Right lobe of liver (tissue), 6 donors: ENCODE measurements around the gene H1-8. TPM values are rescaled to one million over a fixed set of nuclear protein-coding genes. Genes with fewer than 3 reads are reported as not detected.
"Not testable (repeated sequence)": the region's sequence is repeated elsewhere in the genome, so short reads cannot be mapped to it uniquely, and the experiment has no call there.

Experiments
- ATAC-seq, 4 donors: fragments of 200-7000 bp; cut with Tn5 transposase; one replicate each; pipeline ENCODE4 v1.9.1; 2020; ENCODE audit warnings: mild to moderate bottlenecking in 4 of 4, moderate library complexity in 4 of 4
- DNase-seq, 3 donors: peaks; one replicate each; pipeline ENCODE4 v3.0.0-alpha.2; 2020
- H3K27ac ChIP-seq, 3 donors: fragments of 200-600 bp; one replicate each; pipeline ENCODE4 v1.8.0; 2022
- H3K27me3 ChIP-seq, 2 donors: fragments of 200-600 bp; one replicate each; pipeline ENCODE4 v1.8.0; 2022
- H3K36me3 ChIP-seq, 4 donors: fragments of 200-600 bp; sonication (generic) in 1 of 4; one replicate each; pipeline versions ENCODE4 v1.5.1 to v1.8.0; 2017 to 2022; ENCODE audit warnings: control low read depth in 1 of 4
- H3K4me1 ChIP-seq, 4 donors: fragments of 200-600 bp; sonication (generic) in 1 of 4; one replicate each; pipeline versions ENCODE4 v1.5.1 to v1.8.0; 2017 to 2022; ENCODE audit warnings: control low read depth in 1 of 4
- H3K4me3 ChIP-seq, 3 donors: fragments of 200-600 bp; one replicate each; pipeline ENCODE4 v1.8.0; 2022
- H3K9me3 ChIP-seq, 4 donors: fragments of 200-600 bp; sonication (generic) in 1 of 4; one replicate each; pipeline versions ENCODE4 v1.5.1 to v1.8.0; 2017 to 2022; ENCODE audit warnings: control low read depth in 1 of 4
- POLR2A ChIP-seq: fragments of 450-650 bp; IDR thresholded peaks from one replicate; pipeline ENCODE4 v1.6.1; 2017; ENCODE audit warnings: antibody characterized with exemption, mild to moderate bottlenecking
- WGBS: methylation state at CpG from one replicate; pipeline ENCODE4 v1.1.6; 2018; ENCODE audit warnings: low coverage, low lambda C conversion rate; ENCODE audit not compliant: insufficient coverage; ENCODE audit errors: missing lambda C conversion rate; 5-methylcytosine and 5-hydroxymethylcytosine counted together
- intact Hi-C, 2 donors: fragments of 100-400 bp; cut with DNase I; formaldehyde crosslinking; loops; one replicate each; pipeline versions ENCODE4 v1.11.2 to v1.14.1; 2022
- total RNA-seq, 6 experiments: library from RNA; depleted of rRNA in 2 of 6; stranded (reverse); fragments of >200 nt in 2 of 6; fragmentation: NEBNext Ultra II Directional in 3 of 6; extraction: Animal tissue kit (Norgen Biotek cat#: 25700) in 3 of 6; gene quantifications; one replicate each; pipeline versions ENCODE4 v1.1.0 to v1.2.4, GENCODE V29; 2016 to 2023
- TF ChIP-seq, protein P1 (sequence below), 4 donors: fragments of 200-600 bp in 3 of 4; fragments of 450-650 bp in 1 of 4; IDR thresholded peaks; one replicate each; pipeline versions ENCODE4 v1.5.1 to v1.8.0; 2016 to 2022; ENCODE audit warnings: antibody characterized with exemption in 4 of 4, mild to moderate bottlenecking in 2 of 4
- donor health status: DM: no; HTN: yes; CAD: no.
- donor health status: DM: no; HTN: no; CAD: no.
- donor health status: DM: no; HTN: no; CAD: no.
- donor health status: DM: no; HTN: yes; CAD: no.
- donor health status: DM: no; HTN: yes; CAD: no.

The H1-8 gene
- total RNA-seq, 6 experiments from 2014 or later, result not detected

DNA sequence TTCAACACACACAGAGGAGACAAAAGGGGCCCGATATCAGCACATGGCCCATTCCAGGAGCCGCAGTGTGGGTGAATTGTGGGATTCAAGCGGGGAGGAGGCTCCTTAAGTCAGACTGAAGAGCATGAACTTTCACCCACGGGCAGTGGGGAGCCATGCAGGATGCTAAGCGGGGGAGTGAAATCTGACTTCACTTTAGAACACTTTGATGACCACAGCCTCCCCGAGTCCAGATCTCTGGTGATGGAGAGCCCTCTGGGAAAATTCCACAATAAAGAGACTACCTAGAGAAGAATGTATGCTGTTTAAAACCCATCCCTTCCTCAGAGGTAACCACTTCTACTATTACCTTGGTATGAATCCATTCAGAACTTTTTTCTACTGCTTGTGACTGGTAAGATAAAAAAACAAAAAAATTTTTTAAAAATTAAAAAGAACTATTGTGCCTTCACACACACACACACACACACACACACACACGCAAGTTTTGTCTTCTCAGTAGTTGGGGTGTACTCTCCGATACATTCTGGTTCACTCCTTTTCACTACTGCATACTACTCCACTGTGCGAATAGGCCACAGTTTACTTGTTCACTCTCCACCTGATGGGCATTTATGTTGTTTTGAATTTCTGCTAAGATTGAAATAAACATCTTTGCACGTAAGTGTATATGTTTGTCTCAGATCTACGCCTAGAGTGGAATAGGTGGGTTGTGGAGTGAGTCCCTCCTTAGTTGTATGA, 2.0 kb upstream of the H1-8 start:
- Histone ChIP-seq H3K36me3 (no peaks in the 10 kb centered on the region), H3K9me3 (no peaks in the 10 kb centered on the region), H3K27me3 (no peaks in the 10 kb centered on the region), H3K4me3 (no peak overlapping the region), H3K4me1 (no peaks in the 10 kb centered on the region), H3K27ac (no peak overlapping the region)
- WGBS, result 82% methylated on average over 10 of the region's 11 CpGs
- DNase-seq (no peak), ATAC-seq (no peak)
- intact Hi-C loops, result no loop called here
- TF ChIP-seq, protein P1, sequence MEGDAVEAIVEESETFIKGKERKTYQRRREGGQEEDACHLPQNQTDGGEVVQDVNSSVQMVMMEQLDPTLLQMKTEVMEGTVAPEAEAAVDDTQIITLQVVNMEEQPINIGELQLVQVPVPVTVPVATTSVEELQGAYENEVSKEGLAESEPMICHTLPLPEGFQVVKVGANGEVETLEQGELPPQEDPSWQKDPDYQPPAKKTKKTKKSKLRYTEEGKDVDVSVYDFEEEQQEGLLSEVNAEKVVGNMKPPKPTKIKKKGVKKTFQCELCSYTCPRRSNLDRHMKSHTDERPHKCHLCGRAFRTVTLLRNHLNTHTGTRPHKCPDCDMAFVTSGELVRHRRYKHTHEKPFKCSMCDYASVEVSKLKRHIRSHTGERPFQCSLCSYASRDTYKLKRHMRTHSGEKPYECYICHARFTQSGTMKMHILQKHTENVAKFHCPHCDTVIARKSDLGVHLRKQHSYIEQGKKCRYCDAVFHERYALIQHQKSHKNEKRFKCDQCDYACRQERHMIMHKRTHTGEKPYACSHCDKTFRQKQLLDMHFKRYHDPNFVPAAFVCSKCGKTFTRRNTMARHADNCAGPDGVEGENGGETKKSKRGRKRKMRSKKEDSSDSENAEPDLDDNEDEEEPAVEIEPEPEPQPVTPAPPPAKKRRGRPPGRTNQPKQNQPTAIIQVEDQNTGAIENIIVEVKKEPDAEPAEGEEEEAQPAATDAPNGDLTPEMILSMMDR (IDR thresholded peaks at IDR 0.05), result no peak
- no peak for TF ChIP-seq POLR2A

DNA sequence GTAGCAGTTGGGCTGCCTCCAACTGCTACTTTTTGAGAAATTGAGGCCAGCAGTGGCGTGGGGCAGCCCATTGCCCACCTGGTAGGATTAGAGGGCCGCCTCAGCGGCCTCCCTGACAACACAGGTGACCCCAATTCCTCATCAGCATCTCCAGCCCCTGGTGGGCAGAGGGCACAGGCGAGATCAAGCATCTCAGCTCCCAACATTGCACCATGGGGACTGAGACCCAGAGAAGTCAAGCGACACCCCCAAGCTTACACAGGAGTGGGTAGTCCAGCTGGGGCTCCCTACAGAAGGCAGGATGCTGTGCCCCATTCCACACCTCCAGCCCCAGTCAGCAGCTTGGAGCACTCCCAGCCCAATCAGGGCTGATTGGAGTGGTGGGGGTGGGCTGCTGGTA, 228 bp upstream of the H1-8 start:
- 80% methylated on average over 1 of the region's 5 CpGs for WGBS
- Histone ChIP-seq H3K9me3 (no peaks in the 10 kb centered on the region), H3K36me3 (no peaks in the 10 kb centered on the region), H3K4me1 (no peaks in the 10 kb centered on the region), H3K27me3 (no peaks in the 10 kb centered on the region), H3K4me3 (no peak overlapping the region), H3K27ac (no peak overlapping the region)
- no peak for DNase-seq
- TF ChIP-seq POLR2A, result no peak
- TF ChIP-seq, protein P1 (IDR thresholded peaks at IDR 0.05), result no peak
- intact Hi-C loops, result no loop called here
- no peak for ATAC-seq

- Histone ChIP-seq H3K9me3 (no peaks in the 10 kb centered on the region), H3K4me1 (no peaks in the 10 kb centered on the region), H3K27ac (no peak overlapping the region), H3K4me3 (no peak overlapping the region), H3K36me3 (no peaks in the 10 kb centered on the region), H3K27me3 (no peaks in the 10 kb centered on the region)
- TF ChIP-seq, protein P1 (IDR thresholded peaks at IDR 0.05), result no peak
- no peak for TF ChIP-seq POLR2A
- whole genome bisulfite sequencing, result 79% methylated on average over 5 of the region's 9 CpGs
- intact Hi-C loops, result no loop called here
- ATAC-seq (peak; percentile 26 to 68 (median 47)), DNase-seq (no peak)
Observed at GRCh38 chr3:129543999-129544398, 1.0 kb downstream of the H1-8 start.

DNA sequence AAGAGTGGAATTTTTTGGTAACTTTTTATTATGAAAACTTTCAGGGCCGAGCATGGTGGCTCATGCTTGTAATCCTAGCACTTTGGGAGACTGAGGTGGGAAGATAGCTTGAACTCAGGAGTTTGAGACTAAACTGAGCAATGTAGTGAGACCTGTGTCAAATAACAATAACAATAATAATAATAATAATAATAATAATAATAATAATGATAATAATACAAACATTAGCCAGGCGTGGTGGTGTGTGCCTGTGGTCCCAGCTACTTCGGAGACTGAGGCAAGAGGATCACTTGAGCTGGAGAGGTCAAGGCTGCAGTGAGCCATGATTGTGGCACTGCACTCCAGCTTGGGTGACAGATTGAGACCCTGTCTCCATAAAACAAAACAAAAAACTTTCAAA, 3.0 kb downstream of the H1-8 start:
- ATAC-seq, H3K4me3 ChIP-seq, H3K9me3 ChIP-seq, H3K27ac ChIP-seq, H3K27me3 ChIP-seq, DNase-seq, intact Hi-C loops, H3K4me1 ChIP-seq, H3K36me3 ChIP-seq: not testable (repeated sequence)
- 47% methylated on average over 3 of the region's 3 CpGs for WGBS

DNA sequence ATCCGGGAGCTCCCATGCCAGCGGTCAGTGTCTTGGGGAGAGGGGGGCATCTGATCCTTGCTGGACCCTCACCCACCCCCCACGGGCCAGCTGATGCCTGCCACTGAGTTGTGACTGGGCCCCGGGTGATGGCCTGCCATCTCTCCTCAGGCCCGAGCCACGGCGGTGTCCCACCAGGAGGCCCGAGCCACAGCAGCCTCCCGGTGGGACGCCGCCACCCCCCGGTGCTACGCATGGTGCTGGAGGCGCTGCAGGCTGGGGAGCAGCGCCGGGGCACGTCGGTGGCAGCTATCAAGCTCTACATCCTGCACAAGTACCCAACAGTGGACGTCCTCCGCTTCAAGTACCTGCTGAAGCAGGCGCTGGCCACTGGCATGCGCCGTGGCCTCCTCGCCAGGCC, 4.3 kb downstream of the H1-8 start:
- TF ChIP-seq, protein P1 (IDR thresholded peaks at IDR 0.05), result no peak
- TF ChIP-seq POLR2A, result no peak
- ATAC-seq (no peak), DNase-seq (no peak)
- whole genome bisulfite sequencing, result 100% methylated on average over 3 of the region's 24 CpGs
- Histone ChIP-seq H3K4me3 (no peak overlapping the region), H3K4me1 (no peaks in the 10 kb centered on the region), H3K9me3 (no peaks in the 10 kb centered on the region), H3K36me3 (no peaks in the 10 kb centered on the region), H3K27me3 (no peaks in the 10 kb centered on the region), H3K27ac (no peak overlapping the region)
- intact Hi-C loops, result no loop called here
